ENCODE measurements around the gene OR5AN1.

GRCh38 chr11:59416613-59417012 is 57.9 kb downstream of the OR5AN1 start:
- TF ChIP-seq POLR2A (IDR thresholded peaks at IDR 0.05) = no peak
- TF ChIP-seq CTCF (IDR thresholded peaks at IDR 0.05) = no peak
